HepG2 (cell line): ENCODE results near the gene TRMT1. TPM values are rescaled to one million over a fixed set of nuclear protein-coding genes. Genes with fewer than 3 reads are reported as not detected.

Experiments used
- ATF2 ChIP-seq: sonication (generic); formaldehyde crosslinking; IDR thresholded peaks from 2 replicates; pipeline ENCODE4 v1.4.0; 2020; ENCODE audit warnings: missing genetic modification reagents
- ATF5 ChIP-seq: sonication (generic); formaldehyde crosslinking; IDR thresholded peaks from 2 replicates; pipeline ENCODE4 v1.4.0; 2020; ENCODE audit warnings: mild to moderate bottlenecking, low read depth, missing genetic modification reagents
- ATF7-NPFF ChIP-seq: sonication (generic); formaldehyde crosslinking; IDR thresholded peaks from 2 replicates; pipeline ENCODE4 v1.8.1; 2023; ENCODE audit warnings: mild to moderate bottlenecking, low read depth, missing genetic modification reagents, moderate library complexity
- BHLHE40 ChIP-seq: IDR thresholded peaks from 2 replicates; pipeline ENCODE4 v1.6.1; 2011; ENCODE audit warnings: low read length, improper control_type of control experiment
- DBP ChIP-seq: sonication (generic); formaldehyde crosslinking; IDR thresholded peaks from 2 replicates; pipeline ENCODE4 v1.4.0; 2020; ENCODE audit warnings: missing genetic modification reagents; ENCODE audit errors: not compliant biosample characterization
- FOXC1 ChIP-seq: sonication (generic); formaldehyde crosslinking; IDR thresholded peaks from 2 replicates; pipeline ENCODE4 v1.8.0; 2022; ENCODE audit warnings: mild to moderate bottlenecking, missing genetic modification reagents, borderline replicate concordance
- FOXO1 ChIP-seq: sonication (generic); formaldehyde crosslinking; IDR thresholded peaks from 2 replicates; pipeline ENCODE4 v1.4.0; 2020; ENCODE audit warnings: missing genetic modification reagents
- GATA4 ChIP-seq: sonication (generic); IDR thresholded peaks from 2 replicates; pipeline ENCODE4 v1.6.1; 2016; ENCODE audit warnings: antibody characterized with exemption, low read depth, borderline replicate concordance
- HHEX ChIP-seq: IDR thresholded peaks from 2 replicates; pipeline ENCODE4 v1.6.1; 2016; ENCODE audit warnings: control low read depth
- KDM3A ChIP-seq: IDR thresholded peaks from 2 replicates; pipeline ENCODE4 v1.6.1; 2018; ENCODE audit warnings: low read depth, missing compliant biosample characterization
- MEIS1 ChIP-seq: sonication (generic); formaldehyde crosslinking; IDR thresholded peaks from 2 replicates; pipeline ENCODE4 v1.9.0; 2021; ENCODE audit warnings: mild to moderate bottlenecking, missing genetic modification reagents, moderate library complexity, borderline replicate concordance
- NKX3-1 ChIP-seq: sonication (generic); formaldehyde crosslinking; IDR thresholded peaks from 2 replicates; pipeline ENCODE4 v1.5.0; 2020; ENCODE audit warnings: missing genetic modification reagents
- PCBP2 ChIP-seq: fragments of 200-400 bp; formaldehyde crosslinking; optimal IDR thresholded peaks from 2 replicates; pipeline ENCODE3; 2018; ENCODE audit warnings: low read length, low read depth; ENCODE audit not compliant: poor library complexity, severe bottlenecking
- PRPF4 ChIP-seq: fragments of 200-400 bp; formaldehyde crosslinking; IDR thresholded peaks from 2 replicates; pipeline ENCODE4 v1.6.1; 2016; ENCODE audit warnings: low read length, low read depth; ENCODE audit not compliant: poor library complexity, severe bottlenecking
- SMAD1 ChIP-seq: sonication (generic); formaldehyde crosslinking; IDR thresholded peaks from 2 replicates; pipeline ENCODE4 v1.4.0; 2020; ENCODE audit warnings: missing genetic modification reagents, low read depth, mild to moderate bottlenecking, borderline replicate concordance
- SMARCE1 ChIP-seq: fragments of 450-650 bp; IDR thresholded peaks from 2 replicates; pipeline ENCODE4 v1.6.1; 2017; ENCODE audit warnings: borderline replicate concordance
- ZBTB1 ChIP-seq: sonication (generic); formaldehyde crosslinking; IDR thresholded peaks from 2 replicates; pipeline ENCODE4 v1.4.0; 2020; ENCODE audit warnings: missing genetic modification reagents, borderline replicate concordance
- ZBTB8A ChIP-seq: sonication (generic); formaldehyde crosslinking; IDR thresholded peaks from 2 replicates; pipeline ENCODE4 v1.4.0; 2020; ENCODE audit warnings: mild to moderate bottlenecking, low read depth, missing genetic modification reagents, borderline replicate concordance
- ZNF17 ChIP-seq: sonication (generic); formaldehyde crosslinking; IDR thresholded peaks from 2 replicates; pipeline ENCODE4 v1.5.0; 2020; ENCODE audit warnings: mild to moderate bottlenecking, missing genetic modification reagents
- ZNF235 ChIP-seq: sonication (generic); formaldehyde crosslinking; IDR thresholded peaks from 2 replicates; pipeline ENCODE4 v1.8.1; 2023; ENCODE audit warnings: mild to moderate bottlenecking, missing genetic modification reagents, borderline replicate concordance
- ZNF253 ChIP-seq: sonication (generic); formaldehyde crosslinking; IDR thresholded peaks from 2 replicates; pipeline ENCODE4 v1.8.0; 2022; ENCODE audit warnings: mild to moderate bottlenecking, missing genetic modification reagents, borderline replicate concordance
- ZNF317 ChIP-seq: sonication (generic); formaldehyde crosslinking; IDR thresholded peaks from 2 replicates; pipeline ENCODE4 v1.5.0; 2020; ENCODE audit warnings: mild to moderate bottlenecking, missing genetic modification reagents
- ZNF83 ChIP-seq: sonication (generic); formaldehyde crosslinking; IDR thresholded peaks from 2 replicates; pipeline ENCODE4 v1.4.0; 2020; ENCODE audit warnings: missing genetic modification reagents, mild to moderate bottlenecking, borderline replicate concordance
- ZNF891 ChIP-seq: sonication (generic); formaldehyde crosslinking; IDR thresholded peaks from 2 replicates; pipeline ENCODE4 v1.5.0; 2020; ENCODE audit warnings: mild to moderate bottlenecking, missing genetic modification reagents
- ZSCAN30 ChIP-seq: sonication (generic); formaldehyde crosslinking; IDR thresholded peaks from 2 replicates; pipeline ENCODE4 v1.5.0; 2020; ENCODE audit warnings: mild to moderate bottlenecking, missing genetic modification reagents
- polyA plus RNA-seq, 8 experiments: library from polyadenylated mRNA; depleted of rRNA in 3 of 8; stranded (reverse) in 7 of 8; unstranded in 1 of 8; fragments of >200 nt; fragmentation: Illumina TruSeq in 4 of 8; extraction: Trizol in 4 of 8; gene quantifications; 2 replicates each; pipeline versions ENCODE4 v1.2.1 to v1.2.3, GENCODE V29; 2011 to 2016; ENCODE audit warnings: low read depth in 4 of 8, missing spikeins in 1 of 8, mixed read lengths in 1 of 8; ENCODE audit not compliant: insufficient read depth in 1 of 8
- total RNA-seq, 5 experiments: library from RNA; depleted of rRNA; stranded (reverse); fragments of >200 nt; fragmentation: Illumina TruSeq; extraction: Trizol; gene quantifications; 2 replicates each; pipeline ENCODE4 v1.2.3, GENCODE V29; 2016; ENCODE audit warnings: low read depth in 1 of 5

Gene TRMT1
- total and polyA plus RNA-seq, 2 of the 13 experiments (the other 11 are each of a cell fraction or from before 2014, with no cell fraction given), result 35.5 to 44.1 TPM

GRCh38 chr19:13155472-13156359 is 39.2 kb upstream of the TRMT1 start (continued):
- TF ChIP-seq ATF7-NPFF (CRISPR knock-in tag), result 0 out of 2 replicates have a peak, but pooled peaks have one; percentile 44
- no peak for TF ChIP-seq SMARCE1
- TF ChIP-seq ZNF83 (CRISPR knock-in tag), result no peak
- 0 out of 2 replicates have a peak, but pooled peaks have one; percentile 32 for TF ChIP-seq ZNF317 (CRISPR knock-in tag)
- peak; percentile 63 for TF ChIP-seq BHLHE40
- no peak for TF ChIP-seq ZBTB1 (CRISPR knock-in tag)
- TF ChIP-seq FOXC1, result no peak; the same call in 1 of the 2 replicates
- no peak for TF ChIP-seq ZBTB8A (CRISPR knock-in tag)
- TF ChIP-seq GATA4, result no peak
- TF ChIP-seq PRPF4, result no peak
- no peak for TF ChIP-seq SMAD1 (CRISPR knock-in tag)
- TF ChIP-seq ZNF235 (CRISPR knock-in tag), result no peak
- TF ChIP-seq ZNF253 (CRISPR knock-in tag), result no peak
- no peak for TF ChIP-seq ZNF17 (CRISPR knock-in tag)
- TF ChIP-seq MEIS1 (CRISPR knock-in tag), result no peak
- no peak for TF ChIP-seq ZSCAN30 (CRISPR knock-in tag)
- no peak for TF ChIP-seq ZNF891 (CRISPR knock-in tag)
- TF ChIP-seq KDM3A (CRISPR knock-in tag), result peak; percentile 46; the same call in 1 of the 2 replicates
- no peak for TF ChIP-seq PCBP2
- TF ChIP-seq NKX3-1 (CRISPR knock-in tag), result no peak
- 0 out of 2 replicates have a peak, but pooled peaks have one; percentile 39 for TF ChIP-seq ATF5 (CRISPR knock-in tag)
- TF ChIP-seq HHEX (CRISPR knock-in tag), result no peak
- no peak for TF ChIP-seq DBP (CRISPR knock-in tag)
- no peak for TF ChIP-seq ATF2 (CRISPR knock-in tag)
- no peak for TF ChIP-seq FOXO1 (CRISPR knock-in tag)
